H1 (cell line): Measurements from ENCODE around the gene IFNGR1. TPM values are rescaled to one million over a fixed set of nuclear protein-coding genes. Genes with fewer than 3 reads are reported as not detected.

Source experiments
- CTCF ChIA-PET: fragments of 300-600 bp; sonication (Branson Sonifier 250); formaldehyde crosslinking; loops from one replicate; lab custom pipeline; 2021; ENCODE audit not compliant: partially characterized antibody; lab: Charles Lee
- POLR2A ChIA-PET: fragments of 300-600 bp; sonication (Branson Sonifier 250); formaldehyde crosslinking; loops from one replicate; lab custom pipeline; 2021; ENCODE audit warnings: inconsistent platforms; ENCODE audit not compliant: partially characterized antibody; lab: Charles Lee
- DNase-seq, 2 experiments: peaks; one replicate each; pipeline versions ENCODE4 v3.0.0 to v3.0.0-alpha.2; 2010 to 2022; ENCODE audit warnings: low spot score in 2 of 2, low read depth in 1 of 2, mixed read lengths in 1 of 2
- FAIRE-seq: peaks from 2 replicates; lab custom pipeline; 2011; peaks lifted over from hg19 to GRCh38; lab: Jason Lieb, UNC
- H2AFZ ChIP-seq: 2 replicates; pipeline ENCODE4 v1.8.1; 2012; ENCODE audit warnings: low read length, inconsistent platforms
- H2AK5ac ChIP-seq: 2 replicates; pipeline ENCODE4 v1.6.1; 2013; ENCODE audit warnings: low read depth, low read length
- H2BK120ac ChIP-seq: replicated peaks from 2 replicates; pipeline ENCODE3; 2013; ENCODE audit warnings: low read depth, low read length, inconsistent platforms
- H2BK12ac ChIP-seq: 2 replicates; pipeline ENCODE4 v1.6.1; 2013; ENCODE audit warnings: low read depth, low read length
- H2BK15ac ChIP-seq: 2 replicates; pipeline ENCODE4 v1.6.1; 2013; ENCODE audit warnings: low read length
- H2BK20ac ChIP-seq: 2 replicates; pipeline ENCODE4 v1.6.1; 2013; ENCODE audit warnings: low read length
- H2BK5ac ChIP-seq: 2 replicates; pipeline ENCODE4 v1.6.1; 2013; ENCODE audit warnings: low read depth, low read length
- H3K14ac ChIP-seq: 2 replicates; pipeline ENCODE4 v1.6.1; 2013; ENCODE audit warnings: inconsistent platforms; ENCODE audit not compliant: insufficient read length
- H3K18ac ChIP-seq: 2 replicates; pipeline ENCODE4 v1.6.1; 2013; ENCODE audit warnings: low read length; ENCODE audit errors: extremely low read depth
- H3K23ac ChIP-seq: 2 replicates; pipeline ENCODE4 v1.6.1; 2013; ENCODE audit warnings: inconsistent platforms; ENCODE audit not compliant: insufficient read length
- H3K23me2 ChIP-seq: 2 replicates; pipeline ENCODE4 v1.6.1; 2013; ENCODE audit warnings: low read depth, low read length
- H3K27ac ChIP-seq: 2 replicates; pipeline ENCODE4 v1.6.1; 2011; ENCODE audit warnings: low read depth, low read length, inconsistent platforms
- H3K27me3 ChIP-seq, 4 experiments: replicated peaks in 1 of 4; 1 replicate in 1 of 4; 2 replicates in 3 of 4; pipeline versions ENCODE4 v1.6.1 to v1.8.1; 2011 to 2013; ENCODE audit warnings: low read length in 3 of 4, mild to moderate bottlenecking in 3 of 4, inconsistent platforms in 2 of 4, mixed read lengths in 2 of 4, moderate library complexity in 1 of 4; ENCODE audit not compliant: control insufficient read depth in 3 of 4, insufficient read depth in 3 of 4; ENCODE audit errors: extremely low read depth in 1 of 4
- H3K36me3 ChIP-seq, 4 experiments: 2 replicates each; pipeline versions ENCODE4 v1.6.1 to v1.8.1; 2011 to 2013; ENCODE audit warnings: mild to moderate bottlenecking in 4 of 4, low read length in 3 of 4, moderate library complexity in 2 of 4, control low read depth in 1 of 4, inconsistent platforms in 1 of 4; ENCODE audit not compliant: insufficient read depth in 4 of 4, control insufficient read depth in 2 of 4
- H3K4ac ChIP-seq: replicated peaks from 2 replicates; pipeline ENCODE3; 2013; ENCODE audit warnings: low read length, low read depth, mixed read lengths, inconsistent platforms; ENCODE audit not compliant: insufficient read length
- H3K4me1 ChIP-seq, 4 experiments: replicated peaks in 1 of 4; 1 replicate in 1 of 4; 2 replicates in 3 of 4; pipeline versions ENCODE4 v1.6.1 to v1.8.1; 2011 to 2013; ENCODE audit warnings: low read length in 3 of 4, inconsistent platforms in 2 of 4, mixed read lengths in 1 of 4; ENCODE audit not compliant: insufficient read depth in 4 of 4, control insufficient read depth in 3 of 4
- H3K4me2 ChIP-seq, 2 experiments: 2 replicates each; pipeline versions ENCODE4 v1.6.1 to v1.8.1; 2011 to 2013; ENCODE audit warnings: low read depth in 2 of 2, low read length in 2 of 2, control low read depth in 1 of 2, inconsistent platforms in 1 of 2, mild to moderate bottlenecking in 1 of 2; ENCODE audit not compliant: insufficient read depth in 1 of 2
- H3K4me3 ChIP-seq, 4 experiments: fragments of 200-600, 300-600 bp in 1 of 4; sonication (generic), shearing (Covaris generic), sonication (Bioruptor Twin) in 1 of 4; 2 replicates each; pipeline versions ENCODE4 v1.5.1 to v1.8.1; 2011 to 2016; ENCODE audit warnings: low read length in 4 of 4, low read depth in 3 of 4, control low read depth in 2 of 4, inconsistent platforms in 2 of 4, mild to moderate bottlenecking in 2 of 4, mixed read lengths in 1 of 4, moderate library complexity in 1 of 4; ENCODE audit not compliant: insufficient read depth in 2 of 4; ENCODE audit errors: extremely low read depth in 1 of 4
- H3K56ac ChIP-seq: replicated peaks from 2 replicates; pipeline ENCODE3; 2013; ENCODE audit warnings: low read depth, mild to moderate bottlenecking, mixed read lengths, low read length, inconsistent platforms; ENCODE audit not compliant: insufficient read length
- H3K79me1 ChIP-seq: 2 replicates; pipeline ENCODE4 v1.6.1; 2013; ENCODE audit warnings: low read depth, low read length, control low read depth
- H3K79me2 ChIP-seq, 2 experiments: 2 replicates each; pipeline versions ENCODE4 v1.6.1 to v1.8.1; 2012 to 2013; ENCODE audit warnings: low read length in 2 of 2, mild to moderate bottlenecking in 2 of 2, inconsistent platforms in 1 of 2; ENCODE audit not compliant: insufficient read depth in 2 of 2, control insufficient read depth in 1 of 2
- H3K9ac ChIP-seq, 4 experiments: replicated peaks in 1 of 4; 1 replicate in 1 of 4; 2 replicates in 3 of 4; pipeline versions ENCODE4 v1.6.1 to v1.8.1; 2011 to 2013; ENCODE audit warnings: low read depth in 3 of 4, low read length in 3 of 4, control low read depth in 2 of 4, mild to moderate bottlenecking in 2 of 4, moderate library complexity in 2 of 4, inconsistent platforms in 1 of 4; ENCODE audit errors: extremely low read depth in 1 of 4
- H3K9me3 ChIP-seq, 2 experiments: 2 replicates each; pipeline versions ENCODE4 v1.6.1 to v1.8.1; 2012 to 2013; ENCODE audit warnings: mild to moderate bottlenecking in 2 of 2, moderate library complexity in 2 of 2, control low read depth in 1 of 2, inconsistent platforms in 1 of 2, low read depth in 1 of 2, low read length in 1 of 2, mixed read lengths in 1 of 2; ENCODE audit not compliant: insufficient read depth in 2 of 2
- H4K20me1 ChIP-seq, 2 experiments: replicated peaks in 1 of 2; 2 replicates each; pipeline versions ENCODE3 to v1.8.1; 2011 to 2013; ENCODE audit warnings: inconsistent platforms in 2 of 2, low read length in 2 of 2, mild to moderate bottlenecking in 1 of 2; ENCODE audit not compliant: insufficient read depth in 2 of 2, control insufficient read depth in 1 of 2
- H4K5ac ChIP-seq: 2 replicates; pipeline ENCODE4 v1.6.1; 2013; ENCODE audit warnings: low read length, low read depth, mixed read lengths, inconsistent platforms; ENCODE audit not compliant: insufficient read length
- H4K8ac ChIP-seq: 2 replicates; pipeline ENCODE4 v1.8.0; 2013; ENCODE audit warnings: mild to moderate bottlenecking, moderate library complexity, low read length, inconsistent platforms; ENCODE audit not compliant: insufficient read depth; ENCODE audit errors: extremely low read depth
- H4K91ac ChIP-seq: replicated peaks from 2 replicates; pipeline ENCODE3; 2013; ENCODE audit warnings: low read length, mixed read lengths, inconsistent platforms; ENCODE audit not compliant: insufficient read length
- CBX5 ChIP-seq: fragments of 300-800, 300-1000 bp; sonication (generic); IDR thresholded peaks from 2 replicates; pipeline ENCODE4 v1.7.1; 2016; ENCODE audit warnings: antibody characterized with exemption, low read length, low read depth
- HDAC6 ChIP-seq: IDR thresholded peaks from one replicate; pipeline ENCODE4 v1.7.1; 2012; ENCODE audit warnings: low read depth, mild to moderate bottlenecking, inconsistent platforms, low read length, moderate library complexity
- TAF1 ChIP-seq: IDR thresholded peaks from 2 replicates; pipeline ENCODE4 v1.6.1; 2011; ENCODE audit warnings: mild to moderate bottlenecking, low read depth, low read length
- TEAD4 ChIP-seq: IDR thresholded peaks from 2 replicates; pipeline ENCODE4 v1.6.1; 2012; ENCODE audit warnings: low read depth, low read length, inconsistent platforms, mixed read lengths
- polyA plus RNA-seq, 7 experiments: library from polyadenylated mRNA; depleted of rRNA in 3 of 7; stranded (reverse) in 5 of 7; unstranded in 2 of 7; fragments of >200 nt in 5 of 7; fragments of 200-250 nt in 2 of 7; gene quantifications; 1 replicate in 5 of 7; 2 replicates in 1 of 7; 4 replicates in 1 of 7; pipeline versions ENCODE4 v1.2.1 to v1.2.3, GENCODE V29; 2011 to 2013; ENCODE audit warnings: missing spikeins in 2 of 7, mixed read lengths in 2 of 7
- total RNA-seq: library from RNA; stranded (reverse); fragmentation: NEBNext Ultra II Directional; extraction: Animal tissue kit (Norgen Biotek cat#: 25700); gene quantifications from 2 replicates; pipeline ENCODE4 v1.2.1, GENCODE V29; 2021

IFNGR1 gene
- total and polyA plus RNA-seq, 2 of the 8 experiments (the other 6 are each of a cell fraction or from before 2014, with no cell fraction given), result 9.7 to 20.9 TPM

DNA sequence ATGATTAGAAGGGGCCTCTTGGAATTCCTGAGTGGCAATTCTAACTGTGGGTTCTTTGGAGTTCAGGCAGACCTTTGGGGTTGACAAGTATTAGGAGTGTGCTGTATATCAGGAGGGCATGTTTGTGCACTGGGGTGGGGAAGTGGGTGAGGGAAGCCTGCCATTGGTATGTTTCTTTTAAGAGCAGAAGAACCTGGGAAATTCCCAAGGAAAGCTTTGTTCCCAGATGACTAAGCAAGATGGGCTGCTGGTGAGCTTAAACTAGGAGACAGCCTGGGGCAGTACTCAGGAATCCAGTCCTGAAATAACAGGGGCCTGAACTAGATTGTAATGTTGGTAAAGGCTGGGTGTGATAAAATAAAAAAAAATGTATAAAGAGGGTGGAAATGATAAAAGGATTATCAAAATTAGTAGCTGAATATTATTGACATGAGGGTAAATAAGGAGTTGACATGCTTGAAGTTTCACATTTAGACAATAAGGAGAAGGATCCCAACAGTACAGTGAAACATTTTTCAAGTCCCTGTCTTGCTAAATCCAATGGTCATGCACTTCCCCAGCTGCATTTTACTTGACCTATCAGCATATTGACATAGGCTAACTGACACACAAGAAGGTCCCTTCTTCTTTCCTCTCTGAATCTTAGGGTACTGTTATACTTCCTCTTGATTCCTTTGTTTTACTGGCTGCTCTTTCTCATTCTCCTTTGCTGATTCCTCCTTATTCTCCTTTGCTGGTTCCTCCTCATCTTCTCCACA is 18.4 kb upstream of the IFNGR1 start:
- Histone ChIP-seq H3K23me2 (no peaks in the 10 kb centered on the region), H3K9me3 (no peaks in the 10 kb centered on the region), H3K4me3 (no peak overlapping the region), H2BK15ac (no peak overlapping the region), H3K79me2 (no peaks in the 10 kb centered on the region), H3K9ac (no peak overlapping the region), H3K36me3 (no peaks in the 10 kb centered on the region), H4K20me1 (no peaks in the 10 kb centered on the region), H3K23ac (no peak overlapping the region), H3K4ac (no peak overlapping the region), H2BK5ac (no peak overlapping the region), H3K4me1 (no peaks in the 10 kb centered on the region), H2BK20ac (no peak overlapping the region), H4K5ac (no peak overlapping the region), H3K27ac (no peak overlapping the region), H3K14ac (no peak overlapping the region), H3K18ac (no peak overlapping the region), H2AFZ (no peak overlapping the region), H3K4me2 (no peak overlapping the region), H4K8ac (no peak overlapping the region), H3K27me3 (no peaks in the 10 kb centered on the region), H3K56ac (no peak overlapping the region), H3K79me1 (no peaks in the 10 kb centered on the region), H2BK12ac (no peak overlapping the region), H2BK120ac (no peak overlapping the region), H4K91ac (no peak overlapping the region), H2AK5ac (no peak overlapping the region)
- no peak for FAIRE-seq
- ChIA-PET POLR2A (no interaction called here), CTCF (interaction anchor here (0.6 to 1.4 kb wide), 5 partner anchors 15 to 562 kb away, joined by 3 to 5 read pairs (median 3); no protein-coding TSS in a partner anchor)
- no peak for DNase-seq
- TF ChIP-seq TAF1, result no peak
- no peak for TF ChIP-seq HDAC6
- no peak for TF ChIP-seq CBX5
- no peak for TF ChIP-seq TEAD4
